D721Med (cell line): ENCODE measurements around the gene FTCD.
A peak's percentile ranks its signal among the peaks of the same experiment; 100 is the strongest.

ENCODE experiments used
- DNase-seq: peaks from one replicate; pipeline ENCODE4 v3.0.0; 2011; ENCODE audit warnings: low spot score; ENCODE audit not compliant: insufficient read length
- FAIRE-seq: peaks from 2 replicates; lab custom pipeline; 2011; peaks lifted over from hg19 to GRCh38; lab: Jason Lieb, UNC
- CTCF ChIP-seq: IDR thresholded peaks from 2 replicates; pipeline ENCODE4 v1.5.1; 2012; ENCODE audit warnings: mild to moderate bottlenecking, control low read depth; ENCODE audit not compliant: insufficient read depth; ENCODE audit errors: missing control alignments

FTCD gene

GRCh38 chr21:46122237-46122671, 33.1 kb downstream of the FTCD start:
- TF ChIP-seq CTCF, result no peak
- DNase-seq (no peak), FAIRE-seq (no peak)

GRCh38 chr21:46121286-46122221, 33.8 kb downstream of the FTCD start:
- no peak for FAIRE-seq
- DNase-seq, result peak; percentile 17
- no peak for TF ChIP-seq CTCF

GRCh38 chr21:46120301-46121285, 34.8 kb downstream of the FTCD start:
- DNase-seq (no peak), FAIRE-seq (no peak)
- no peak for TF ChIP-seq CTCF

GRCh38 chr21:46119637-46120271, 35.6 kb downstream of the FTCD start:
- FAIRE-seq (no peak), DNase-seq (peak; percentile 12)
- no peak for TF ChIP-seq CTCF

GRCh38 chr21:46119144-46119636, 36.2 kb downstream of the FTCD start:
- DNase-seq (peak; percentile 14), FAIRE-seq (no peak)
- TF ChIP-seq CTCF, result no peak

- FAIRE-seq (no peak), DNase-seq (peak; percentile 13)
- TF ChIP-seq CTCF, result no peak
These were observed 36.8 kb downstream of the FTCD start for GRCh38 chr21:46118316-46119143.
